BJ (cell line): ENCODE measurements around the gene AHRR. TPM values are rescaled to one million over a fixed set of nuclear protein-coding genes. Genes with fewer than 3 reads are reported as not detected.
"Not testable (repeated sequence)": the region's sequence is repeated elsewhere in the genome, so short reads cannot be mapped to it uniquely, and the experiment has no call there.

Source experiments
- CTCF ChIA-PET: fragments of 350-600 bp; formaldehyde crosslinking; extraction: SDS; loops from one replicate; lab custom pipeline; 2021; ENCODE audit warnings: antibody characterized with exemption, inconsistent platforms; lab: Yijun Ruan, JAX
- POLR2A ChIA-PET: fragments of 300-600 bp; sonication (Branson Sonifier 250); formaldehyde crosslinking; extraction: SDS; loops from one replicate; lab custom pipeline; 2021; ENCODE audit warnings: antibody characterized with exemption; lab: Charles Lee
- DNase-seq: peaks from one replicate; pipeline ENCODE4 v3.0.0-alpha.2; 2011; ENCODE audit warnings: low read depth
- H3K27me3 ChIP-seq: 2 replicates; pipeline ENCODE4 v1.6.0; 2011; ENCODE audit warnings: low read length; ENCODE audit not compliant: control insufficient read depth, insufficient read depth
- H3K36me3 ChIP-seq: 2 replicates; pipeline ENCODE4 v1.5.1; 2011; ENCODE audit warnings: low read length; ENCODE audit not compliant: control insufficient read depth, insufficient read depth
- H3K4me3 ChIP-seq: 2 replicates; pipeline ENCODE4 v1.5.1; 2011; ENCODE audit warnings: low read depth, mild to moderate bottlenecking, control low read depth, low read length
- CTCF ChIP-seq: IDR thresholded peaks from 2 replicates; pipeline ENCODE4 v1.5.1; 2011; ENCODE audit warnings: low read depth, mild to moderate bottlenecking, control low read depth, inconsistent platforms, low read length, moderate library complexity; ENCODE audit not compliant: insufficient read depth
- polyA plus RNA-seq: library from polyadenylated mRNA; depleted of rRNA; stranded (reverse); fragments of >200 nt; gene quantifications from 2 replicates; pipeline ENCODE4 v1.2.3, GENCODE V29; 2011

The AHRR gene
- polyA plus RNA-seq, 1 experiment = 36.4 TPM

- no peak for DNase-seq
- POLR2A ChIA-PET = no interaction called here
- no peak for TF ChIP-seq CTCF
- no peaks in the 10 kb centered on the region for H3K27me3 ChIP-seq
- CTCF ChIA-PET = no interaction called here
- no peak overlapping the region for H3K4me3 ChIP-seq
- H3K36me3 ChIP-seq = no peaks in the 10 kb centered on the region
These were observed 161.5 kb downstream of the AHRR start for GRCh38 chr5:483011-483410.

- DNase-seq = no peak
- ChIA-PET CTCF (no interaction called here), POLR2A (no interaction called here)
- Histone ChIP-seq H3K36me3 (no peaks in the 10 kb centered on the region), H3K4me3 (no peak overlapping the region), H3K27me3 (no peaks in the 10 kb centered on the region)
- no peak for TF ChIP-seq CTCF
These were observed 162.1 kb downstream of the AHRR start for GRCh38 chr5:483434-484140.

- CTCF ChIA-PET = no interaction called here
- H3K36me3 ChIP-seq = no peaks in the 10 kb centered on the region
- POLR2A ChIA-PET = no interaction called here
- H3K27me3 ChIP-seq = no peaks in the 10 kb centered on the region
- no peak for DNase-seq
- no peak for TF ChIP-seq CTCF
- H3K4me3 ChIP-seq = no peak overlapping the region
These were observed 163.0 kb downstream of the AHRR start for GRCh38 chr5:484556-484955.

GRCh38 chr5:485113-485945, 163.8 kb downstream of the AHRR start:
- Histone ChIP-seq H3K4me3 (no peak overlapping the region), H3K36me3 (no peaks in the 10 kb centered on the region), H3K27me3 (no peaks in the 10 kb centered on the region)
- TF ChIP-seq CTCF = no peak
- CTCF ChIA-PET = no interaction called here
- POLR2A ChIA-PET = no interaction called here
- DNase-seq = no peak

- TF ChIP-seq CTCF = no peak
- Histone ChIP-seq H3K4me3 (no peak overlapping the region), H3K27me3 (no peaks in the 10 kb centered on the region; the same call in 1 of the 2 replicates), H3K36me3 (no peaks in the 10 kb centered on the region)
- CTCF ChIA-PET = no interaction called here
- POLR2A ChIA-PET = no interaction called here
- no peak for DNase-seq
These were observed 164.5 kb downstream of the AHRR start for GRCh38 chr5:485946-486491.

- DNase-seq, POLR2A ChIA-PET, H3K4me3 ChIP-seq, CTCF ChIA-PET, H3K27me3 ChIP-seq, H3K36me3 ChIP-seq: not testable (repeated sequence)
These were observed 165.1 kb downstream of the AHRR start for GRCh38 chr5:486597-486996.
